Left kidney (tissue), 2 donors: ENCODE results near the gene SIRT7. TPM values are rescaled to one million over a fixed set of nuclear protein-coding genes. Genes with fewer than 3 reads are reported as not detected.
"Not testable (repeated sequence)": the region's sequence is repeated elsewhere in the genome, so short reads cannot be mapped to it uniquely, and the experiment has no call there.

Experiments used
- DNase-seq: peaks from one replicate; pipeline ENCODE4 v3.0.0-alpha.2; 2013
- polyA plus RNA-seq: library from polyadenylated mRNA; unstranded; fragments of 120-200 nt; gene quantifications from one replicate; pipeline ENCODE4 v1.2.1, GENCODE V29; 2013; ENCODE audit not compliant: insufficient read length

Gene SIRT7
- polyA plus RNA-seq, 1 donor: 15.0 TPM

- no peak for DNase-seq
Measured at GRCh38 chr17:81920612-81921536, 2.9 kb upstream of the SIRT7 start.

- no peak for DNase-seq
Measured at GRCh38 chr17:81918832-81919545, 1.0 kb upstream of the SIRT7 start.

- DNase-seq: not testable (repeated sequence)
Measured at GRCh38 chr17:81918333-81918669, 325 bp upstream of the SIRT7 start.

- no peak for DNase-seq
Measured at GRCh38 chr17:81916234-81917001, 1.6 kb downstream of the SIRT7 start.

GRCh38 chr17:81915331-81915730 lies 2.6 kb downstream of the SIRT7 start:
- no peak for DNase-seq

DNA sequence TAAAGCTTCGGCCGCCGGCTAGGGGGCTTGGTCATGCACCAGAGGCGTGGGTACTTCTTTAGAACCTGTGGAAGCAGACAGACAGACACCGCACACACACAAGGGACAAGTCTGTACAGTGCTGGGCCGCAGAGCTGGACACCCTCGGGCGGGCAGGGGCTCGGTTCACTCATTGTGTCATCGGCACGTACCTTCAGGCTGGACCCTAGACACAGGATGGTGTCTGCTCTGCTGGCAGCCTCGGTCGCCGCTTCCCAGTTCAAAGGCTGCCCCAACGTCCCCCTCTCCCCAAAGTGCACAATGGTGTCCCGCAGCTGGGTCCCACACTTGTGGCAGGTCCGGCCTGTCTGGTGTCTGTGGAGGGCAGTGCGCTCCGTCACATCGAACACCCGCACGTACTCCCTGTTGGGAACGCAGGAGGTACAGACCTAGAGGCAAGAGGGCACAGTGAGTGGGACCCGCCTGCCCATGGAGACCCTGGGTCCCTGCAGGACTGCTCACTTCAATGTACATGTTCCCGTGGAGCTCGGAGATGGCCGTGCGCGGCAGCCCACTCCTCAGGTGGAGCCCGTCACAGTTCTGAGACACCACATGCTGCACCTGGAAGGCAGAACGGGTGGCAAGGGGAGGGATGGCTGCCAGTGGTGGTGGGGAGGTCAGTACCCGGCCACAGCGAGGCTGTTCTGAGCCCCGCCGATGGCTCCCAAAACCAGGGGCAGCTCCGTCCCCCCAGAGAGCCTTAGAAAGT lies 3.7 kb downstream of the SIRT7 start:
- DNase-seq: no peak

DNA sequence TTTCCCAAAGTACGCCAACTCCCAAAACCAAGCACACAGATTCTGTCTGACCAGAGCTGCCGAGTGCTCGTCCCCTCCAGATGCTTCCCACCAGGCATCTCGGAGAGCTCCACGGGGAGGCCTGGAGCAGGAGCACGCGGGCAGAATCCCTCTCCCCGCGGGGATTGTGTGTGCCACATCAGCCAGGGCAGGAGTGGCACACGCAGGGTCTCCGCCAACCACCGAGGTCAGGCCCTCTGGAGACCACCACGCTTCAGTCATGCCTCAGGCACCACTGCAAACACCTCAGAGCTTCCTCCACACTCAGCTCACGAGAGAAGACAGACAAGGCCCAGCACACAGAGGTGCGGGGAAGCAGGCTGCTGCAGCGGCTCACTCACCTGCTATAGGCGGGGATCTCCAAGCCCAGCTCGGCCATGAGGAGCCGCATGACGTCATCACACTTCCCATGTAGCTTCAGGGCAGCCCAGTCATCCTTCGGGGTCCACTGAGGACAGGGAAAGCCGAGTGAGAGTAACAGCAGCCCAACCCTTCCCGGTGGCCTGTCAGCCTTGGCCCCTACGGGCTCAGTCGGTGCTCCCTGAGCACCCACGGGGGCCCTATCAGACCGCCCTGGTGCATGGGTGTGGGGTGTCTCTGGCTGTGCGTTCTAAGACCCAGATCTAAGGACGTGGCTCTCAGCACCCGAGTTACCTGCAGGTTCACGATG lies 4.4 kb downstream of the SIRT7 start:
- no peak for DNase-seq

DNA sequence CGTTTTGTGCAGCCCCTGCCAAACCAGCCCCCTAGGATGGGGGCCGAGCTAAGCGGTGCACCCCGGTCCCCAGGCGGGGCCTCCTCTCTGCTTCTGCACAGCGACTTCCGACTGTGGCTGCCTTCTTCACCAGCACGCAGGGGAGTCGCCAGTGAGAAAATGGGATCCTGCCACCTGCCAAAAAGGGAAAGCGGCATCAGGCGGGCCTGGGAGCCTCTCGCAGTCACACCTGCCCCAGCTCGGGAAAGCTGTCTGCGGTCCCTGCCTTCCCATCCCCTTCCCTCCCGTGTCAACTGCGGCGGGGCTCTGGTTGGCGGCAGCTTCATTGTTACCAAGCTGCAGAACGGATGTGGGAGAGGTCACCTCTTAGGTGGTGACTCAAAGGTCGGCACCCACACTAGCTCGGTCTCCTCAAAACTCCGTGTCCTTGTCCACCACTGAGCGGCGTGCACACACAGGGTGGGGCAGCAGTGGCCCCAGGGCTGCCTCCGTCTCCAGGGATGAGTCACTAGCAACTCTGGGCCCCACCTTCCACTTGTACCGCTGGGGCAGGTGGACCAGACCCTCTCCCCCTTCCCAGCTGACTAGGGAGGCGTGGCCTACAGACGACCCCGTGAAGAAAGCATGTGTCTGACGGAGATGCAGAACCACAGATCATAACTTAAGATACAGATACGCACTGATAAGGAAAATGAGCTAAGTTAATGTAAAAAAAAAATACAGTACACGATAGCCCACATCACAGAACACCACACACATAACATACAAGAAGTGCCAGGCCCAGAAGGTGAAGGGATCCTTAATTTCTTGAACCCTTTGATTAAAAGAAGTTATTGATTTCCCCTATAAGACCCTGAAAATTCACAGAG lies 5.3 kb downstream of the SIRT7 start:
- no peak for DNase-seq

DNA sequence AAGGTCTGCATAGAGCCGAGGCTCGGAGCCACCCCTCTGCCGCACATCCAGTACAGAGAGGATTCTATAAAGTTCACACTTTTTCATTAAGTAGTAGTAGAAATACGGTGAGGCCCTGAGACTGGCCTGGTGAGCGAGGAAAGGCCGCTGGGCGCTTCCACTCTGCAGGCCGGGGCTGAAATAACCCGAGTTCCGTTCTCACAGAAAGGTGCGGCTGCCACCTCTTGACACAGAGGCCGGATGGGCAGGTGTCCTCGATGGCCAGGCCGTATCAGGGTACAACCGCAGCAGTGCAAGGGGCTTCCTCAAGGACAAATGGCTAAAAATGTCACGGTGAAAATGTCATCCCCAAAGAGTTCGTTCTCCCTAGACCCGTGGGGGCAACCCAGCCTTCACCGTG lies 6.0 kb downstream of the SIRT7 start:
- DNase-seq: no peak

DNA sequence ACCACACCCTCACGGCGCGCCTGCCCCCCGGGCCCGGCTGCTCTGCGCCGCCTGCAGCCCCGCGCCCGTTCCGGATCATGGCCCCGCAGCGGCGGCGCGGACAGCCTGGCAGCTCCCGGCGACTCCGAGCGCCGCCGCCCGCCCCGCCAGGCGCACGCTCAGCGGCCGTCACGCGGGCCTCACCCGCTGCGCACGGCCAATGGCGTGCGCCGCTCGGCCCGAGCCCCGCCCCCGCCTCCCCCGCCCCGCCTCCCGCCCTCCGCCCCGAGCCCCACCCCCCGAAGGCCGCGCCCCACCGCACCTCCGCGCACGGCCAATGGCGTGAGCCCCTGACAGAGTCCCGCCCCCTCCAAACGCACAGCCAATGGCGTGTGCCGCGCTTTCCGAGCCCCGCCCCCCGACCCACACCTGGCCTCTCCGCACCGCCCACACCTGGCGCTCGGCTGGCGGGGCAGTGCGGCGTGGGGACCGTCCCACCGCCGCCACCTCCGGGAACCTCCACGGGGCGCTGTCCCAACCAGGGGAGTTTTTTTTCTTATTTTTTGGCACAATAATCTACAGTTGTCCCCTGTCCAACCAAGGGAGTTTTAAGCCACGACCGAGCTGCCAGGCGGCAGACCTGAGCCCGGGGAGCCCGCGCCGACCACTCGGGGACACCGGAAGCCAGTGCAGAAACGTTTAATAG lies 6.6 kb downstream of the SIRT7 start, which contains the start of gene PCYT2:
Gene PCYT2 (minus strand): TSS at position 123 of the 685 bp plus-strand sequence. CDS start 44 bp downstream, at position 79.
- peak; percentile 84 for DNase-seq

DNA sequence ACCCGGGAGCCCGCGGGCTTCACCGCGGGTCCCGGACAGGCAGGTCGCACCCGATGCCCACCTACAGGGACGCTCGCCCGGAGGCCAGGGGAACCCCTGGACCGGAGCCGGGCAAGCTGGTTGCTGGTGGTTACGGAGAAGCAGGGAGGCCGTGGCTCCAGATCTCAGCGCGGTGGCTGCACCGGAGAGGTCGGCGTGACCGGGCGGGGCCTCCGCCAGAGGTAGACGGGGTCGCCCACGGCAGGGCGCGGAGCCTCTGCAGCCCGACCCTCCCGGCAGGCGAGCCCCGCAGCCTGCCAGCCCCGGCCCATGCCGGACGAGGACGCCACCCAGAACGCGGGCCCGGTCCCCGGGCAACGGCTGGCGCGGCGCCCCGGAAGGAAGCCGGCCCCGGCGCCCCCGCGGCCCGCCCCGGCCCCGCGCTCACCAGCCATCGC lies 7.1 kb downstream of the SIRT7 start:
- DNase-seq: no peak

GRCh38 chr17:81909966-81910839 lies 7.8 kb downstream of the SIRT7 start:
- DNase-seq: no peak

DNA sequence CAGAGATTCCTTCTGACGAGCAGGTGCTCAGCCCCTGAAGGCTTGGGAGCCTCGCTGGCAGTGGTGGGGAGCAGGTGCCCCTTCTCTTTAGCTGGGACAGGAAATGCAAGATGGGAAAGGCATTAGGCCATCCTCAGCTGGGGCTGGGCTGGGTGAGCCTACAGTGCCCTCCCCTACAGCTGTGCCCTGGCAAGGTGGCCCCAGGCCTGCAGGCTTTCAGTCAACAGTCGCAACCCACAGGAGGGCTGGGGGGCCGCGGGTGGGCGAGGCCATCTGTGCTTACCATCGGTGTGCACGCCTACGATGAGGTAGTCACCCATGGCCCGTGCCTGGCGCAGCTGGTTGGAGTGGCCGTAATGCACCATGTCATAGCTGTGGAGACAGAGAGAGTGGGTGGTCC lies 8.7 kb downstream of the SIRT7 start:
- DNase-seq: no peak

DNA sequence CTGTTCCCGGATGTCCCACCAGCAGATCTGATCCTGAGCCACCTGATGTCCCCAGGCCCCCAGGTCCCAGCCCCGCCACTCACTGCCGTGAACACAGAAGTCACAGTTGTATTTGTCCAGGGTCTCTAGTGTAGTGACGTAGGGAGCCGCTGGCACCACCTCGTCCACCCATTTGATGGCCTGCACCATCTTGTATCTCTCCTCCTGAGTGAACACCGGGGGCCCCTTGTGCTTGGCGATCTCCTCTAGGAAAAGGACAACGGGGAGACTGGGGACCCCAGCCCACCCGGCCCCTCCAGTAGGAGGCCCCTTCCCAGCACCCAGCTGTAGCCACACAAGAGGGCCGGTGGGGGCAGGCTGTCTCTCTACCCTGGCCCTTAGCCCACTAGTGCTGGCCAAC lies 9.2 kb downstream of the SIRT7 start:
- DNase-seq: no peak

DNA sequence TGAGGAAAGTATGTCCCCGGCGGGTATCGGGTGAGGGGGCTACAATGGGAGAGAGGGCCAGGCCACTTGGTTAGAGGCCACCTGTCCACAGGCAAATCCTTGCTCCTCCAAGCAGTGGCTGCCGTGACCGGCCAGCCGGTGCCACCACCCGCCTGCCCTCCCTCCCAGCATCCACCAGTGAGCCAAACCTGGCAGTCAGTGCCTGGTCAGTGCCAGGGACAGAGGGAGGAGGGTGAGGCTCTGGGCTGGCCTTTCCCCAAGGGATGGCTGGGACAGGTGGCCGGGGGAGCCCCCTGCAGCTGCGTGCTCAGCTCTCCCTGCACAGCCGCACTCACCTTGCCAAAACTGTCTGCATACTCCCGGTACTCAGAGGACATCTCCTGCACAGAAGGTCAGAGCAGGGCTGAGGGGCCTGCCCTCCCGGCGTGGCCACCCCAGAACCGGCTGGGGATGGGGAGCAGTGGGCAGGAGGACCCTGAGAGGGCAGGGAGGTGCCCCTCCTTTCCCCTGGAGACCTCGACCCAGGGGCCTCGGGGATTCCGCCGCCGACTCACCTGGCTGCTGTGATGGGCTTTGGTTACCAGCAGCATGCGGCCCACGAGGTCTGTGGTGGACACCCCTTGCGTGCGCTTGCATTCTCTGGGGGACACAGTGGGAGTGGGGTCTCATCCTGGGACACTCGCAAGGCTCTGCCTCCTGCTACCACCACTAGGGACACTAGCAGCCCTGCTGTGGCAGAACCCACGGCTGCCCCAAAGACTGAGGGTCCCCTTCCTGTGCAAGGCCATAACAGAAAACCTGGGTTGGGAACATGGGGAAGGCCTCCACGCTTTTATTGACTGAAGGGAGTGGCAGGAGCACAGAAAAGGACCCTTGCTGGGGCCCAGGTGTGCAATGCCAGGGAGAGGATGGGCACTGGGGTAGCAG lies 10.5 kb downstream of the SIRT7 start:
- DNase-seq: no peak

DNA sequence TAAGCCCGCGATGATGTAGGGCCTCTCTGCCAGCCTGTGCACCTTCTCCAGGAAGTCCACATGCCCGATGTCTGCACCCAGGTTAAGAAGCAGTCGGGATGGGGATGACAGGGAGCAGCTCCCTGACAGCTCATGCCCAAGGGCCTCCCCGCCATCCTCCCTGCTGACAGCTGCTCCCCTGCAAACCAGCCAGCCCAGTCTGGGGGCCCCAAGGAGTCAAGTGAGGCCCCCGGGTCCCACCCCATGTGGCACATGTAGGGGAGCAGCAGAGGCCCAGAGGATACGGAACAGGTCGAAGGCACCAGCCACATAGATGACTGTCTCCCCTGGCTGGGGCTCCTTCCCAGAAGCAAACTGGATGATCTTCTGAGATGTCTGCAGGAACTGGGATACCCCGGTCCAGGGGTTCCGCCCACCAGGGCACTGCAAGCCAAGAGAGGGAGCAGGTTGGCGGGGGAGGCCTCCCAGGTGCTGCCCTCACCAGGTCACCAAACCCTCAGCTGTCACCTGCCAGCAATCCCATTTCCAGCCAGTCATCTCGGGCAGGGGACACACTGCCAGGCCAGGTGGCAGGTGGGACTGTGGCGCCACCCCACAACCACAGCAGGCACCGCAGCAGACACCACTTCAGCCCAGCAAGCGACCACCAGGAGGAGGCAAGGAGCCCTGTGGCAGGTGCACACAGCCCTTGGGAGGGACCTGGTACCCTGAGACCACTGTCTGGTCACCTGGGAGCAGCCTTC lies 11.3 kb downstream of the SIRT7 start:
- no peak for DNase-seq

DNA sequence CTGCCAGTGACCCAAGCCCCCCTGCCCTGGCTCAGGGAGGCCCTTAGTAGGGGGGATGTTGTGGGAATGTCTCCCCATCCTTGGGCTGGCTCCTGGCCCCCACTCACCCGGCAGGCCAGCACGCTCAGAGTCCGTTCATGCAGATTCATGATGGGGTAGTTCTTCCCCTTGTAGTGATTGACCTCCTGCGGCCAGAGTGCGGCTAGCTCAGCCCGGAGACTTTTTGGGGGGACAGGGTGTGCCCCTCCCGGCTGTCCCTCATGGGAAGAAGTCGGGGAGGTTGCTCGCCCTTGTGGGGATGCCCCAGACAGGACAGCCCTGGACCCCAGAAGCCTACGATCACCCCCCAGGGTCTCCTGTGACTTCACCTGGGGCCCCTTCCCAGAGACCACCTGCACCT lies 12.0 kb downstream of the SIRT7 start:
- no peak for DNase-seq
